Activated T-cell treated with anti-CD3 and anti-CD28 coated beads, Interleukin-2, amount 50 U/mL, for 24 hours (primary cell): Measurements from ENCODE around the gene ST6GAL1.
A peak's percentile ranks its signal among the peaks of the same experiment; 100 is the strongest.

Experiments used
- DNase-seq: peaks from one replicate; pipeline ENCODE4 v3.0.0-alpha.2; 2020
- H3K27ac Mint-ChIP-seq: 2 replicates; pipeline ENCODE4 v1.8.0; 2020; ENCODE audit warnings: mild to moderate bottlenecking, mixed read lengths
- H3K27me3 Mint-ChIP-seq: 2 replicates; pipeline ENCODE4 v1.8.0; 2020; ENCODE audit warnings: mixed read lengths
- H3K36me3 Mint-ChIP-seq: 2 replicates; pipeline ENCODE4 v1.8.0; 2020; ENCODE audit warnings: low read depth, mixed read lengths
- H3K4me1 Mint-ChIP-seq: 2 replicates; pipeline ENCODE4 v1.8.0; 2020; ENCODE audit warnings: low read depth, mixed read lengths
- H3K4me3 Mint-ChIP-seq: 2 replicates; pipeline ENCODE4 v1.8.0; 2020; ENCODE audit warnings: mild to moderate bottlenecking, moderate library complexity, mixed read lengths
- H3K9me3 Mint-ChIP-seq: 2 replicates; pipeline ENCODE4 v1.8.0; 2020; ENCODE audit warnings: mixed read lengths

The ST6GAL1 gene

GRCh38 chr3:187036394-187036793, 106.1 kb downstream of the ST6GAL1 start:
- Mint-ChIP-seq H3K4me3 (no peak overlapping the region), H3K36me3 (peaks cover 80% of the 10 kb centered on the region), H3K27me3 (no peaks in the 10 kb centered on the region), H3K4me1 (peaks cover 75% of the 10 kb centered on the region), H3K9me3 (peaks cover 3% of the 10 kb centered on the region), H3K27ac (no peak overlapping the region)
- no peak for DNase-seq

- H3K9me3 Mint-ChIP-seq, result peaks cover 5% of the 10 kb centered on the region
- no peak overlapping the region for H3K4me3 Mint-ChIP-seq
- peaks cover 83% of the 10 kb centered on the region for H3K36me3 Mint-ChIP-seq
- no peaks in the 10 kb centered on the region for H3K27me3 Mint-ChIP-seq
- peak overlapping the region; percentile 95 for H3K27ac Mint-ChIP-seq
- DNase-seq, result no peak
- H3K4me1 Mint-ChIP-seq, result peaks cover 83% of the 10 kb centered on the region
Observed at GRCh38 chr3:187039100-187039722, 108.9 kb downstream of the ST6GAL1 start.

- H3K27me3 Mint-ChIP-seq, result no peaks in the 10 kb centered on the region
- H3K4me3 Mint-ChIP-seq, result no peak overlapping the region
- H3K9me3 Mint-ChIP-seq, result peaks cover 5% of the 10 kb centered on the region
- H3K27ac Mint-ChIP-seq, result peak overlapping the region; percentile 95
- no peak for DNase-seq
- H3K36me3 Mint-ChIP-seq, result peaks cover 83% of the 10 kb centered on the region
- H3K4me1 Mint-ChIP-seq, result peaks cover 83% of the 10 kb centered on the region
Observed at GRCh38 chr3:187039723-187040414, 109.5 kb downstream of the ST6GAL1 start.

DNA sequence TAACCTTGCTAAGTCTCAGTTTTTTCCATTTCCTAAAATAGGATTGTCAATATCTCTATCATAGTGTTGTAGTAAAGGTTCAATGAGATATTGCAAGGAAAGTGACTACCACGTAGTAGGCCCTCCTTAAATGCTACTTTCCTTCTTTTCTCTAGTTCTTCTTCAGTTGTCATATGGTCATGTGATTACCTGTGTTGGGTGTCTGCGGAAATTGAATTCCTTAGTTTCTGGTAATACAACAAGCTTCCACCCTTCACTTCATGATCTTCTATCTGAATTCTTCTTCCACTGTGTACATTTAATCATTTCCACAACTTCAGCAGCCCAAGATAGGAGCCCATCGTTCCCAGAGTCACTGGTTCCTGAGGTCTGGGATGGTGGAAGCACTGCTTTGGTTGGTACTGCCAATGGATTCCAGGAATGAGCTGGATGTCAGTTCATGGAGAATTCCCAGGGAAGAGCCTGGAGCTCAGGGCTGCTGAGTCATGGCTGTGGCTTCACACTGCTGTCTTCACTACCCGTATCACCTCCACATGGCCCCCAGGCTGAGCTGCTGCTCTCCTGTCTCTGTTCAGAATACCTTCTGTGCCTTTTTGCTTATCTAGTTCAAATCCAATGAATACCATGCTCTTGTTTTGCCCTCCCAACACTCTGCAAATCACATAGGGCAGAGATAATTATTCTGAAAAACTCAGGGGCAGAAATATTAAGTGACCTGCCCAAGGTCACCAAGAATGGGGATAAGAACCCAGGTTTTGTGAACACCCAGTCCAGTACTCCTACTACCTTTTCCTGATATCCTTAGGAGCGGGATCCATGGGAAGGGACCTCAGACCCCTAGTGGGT, 110.4 kb downstream of the ST6GAL1 start:
- H3K27ac Mint-ChIP-seq, result peak overlapping the region; percentile 95
- DNase-seq, result no peak
- peaks cover 5% of the 10 kb centered on the region for H3K9me3 Mint-ChIP-seq
- H3K4me3 Mint-ChIP-seq, result peak overlapping the region; percentile 53
- H3K36me3 Mint-ChIP-seq, result peaks cover 83% of the 10 kb centered on the region
- peaks cover 86% of the 10 kb centered on the region for H3K4me1 Mint-ChIP-seq
- H3K27me3 Mint-ChIP-seq, result no peaks in the 10 kb centered on the region

DNA sequence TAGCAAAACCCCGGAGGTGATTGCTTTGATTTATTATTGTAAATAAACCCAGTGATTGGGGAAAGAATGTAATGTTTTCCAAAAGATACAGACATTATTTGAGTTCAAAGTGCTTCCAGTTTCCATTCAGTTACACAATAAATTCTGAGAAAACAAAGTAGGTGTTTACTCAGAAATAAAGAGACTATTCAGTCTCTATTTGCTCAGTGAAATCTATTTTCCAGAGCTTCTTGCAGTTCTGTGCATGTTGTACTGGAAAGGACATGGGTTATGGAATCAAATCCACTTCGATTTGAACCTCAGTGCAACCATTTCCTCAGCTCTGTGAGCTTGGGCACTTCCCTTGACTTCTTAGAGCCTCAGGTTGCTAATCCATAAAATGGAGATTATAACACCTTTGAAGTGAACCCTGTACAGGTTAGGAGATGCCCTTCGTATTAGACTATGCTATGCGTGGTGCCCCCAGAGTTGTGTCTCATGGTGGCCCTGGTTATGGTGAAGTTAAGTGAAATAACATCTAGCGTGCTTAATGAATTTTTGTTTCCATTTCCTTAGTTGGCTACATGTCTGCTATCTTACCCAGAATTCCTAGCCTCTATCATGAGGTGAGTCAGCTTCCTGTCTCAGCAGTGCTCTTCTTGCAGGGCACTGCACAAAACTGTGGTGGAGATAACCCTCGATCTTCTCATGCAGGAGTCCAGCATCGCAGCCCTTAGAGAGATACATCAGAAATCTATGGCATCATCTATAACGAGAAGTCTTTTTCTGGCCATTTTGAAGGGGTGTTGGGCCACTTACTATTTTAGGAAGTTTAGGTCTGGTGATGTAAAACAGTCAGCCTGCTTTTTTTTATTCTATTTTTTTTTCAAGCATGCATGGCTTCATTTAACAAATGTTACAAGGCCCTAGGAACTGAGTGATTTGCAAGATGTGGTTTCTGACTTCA, 111.3 kb downstream of the ST6GAL1 start:
- Mint-ChIP-seq H3K27me3 (no peaks in the 10 kb centered on the region), H3K36me3 (peaks cover 85% of the 10 kb centered on the region), H3K4me1 (peaks cover 87% of the 10 kb centered on the region), H3K27ac (peak overlapping the region; percentile 95), H3K4me3 (peak overlapping the region; percentile 53), H3K9me3 (peaks cover 5% of the 10 kb centered on the region)
- DNase-seq, result peak; percentile 66

- no peak for DNase-seq
- H3K4me1 Mint-ChIP-seq, result peaks cover 90% of the 10 kb centered on the region
- peak overlapping the region; percentile 53 for H3K4me3 Mint-ChIP-seq
- H3K36me3 Mint-ChIP-seq, result peaks cover 92% of the 10 kb centered on the region
- peaks cover 5% of the 10 kb centered on the region for H3K9me3 Mint-ChIP-seq
- H3K27ac Mint-ChIP-seq, result peak overlapping the region; percentile 95
- no peaks in the 10 kb centered on the region for H3K27me3 Mint-ChIP-seq
Observed at GRCh38 chr3:187042346-187042745, 112.0 kb downstream of the ST6GAL1 start.

DNA sequence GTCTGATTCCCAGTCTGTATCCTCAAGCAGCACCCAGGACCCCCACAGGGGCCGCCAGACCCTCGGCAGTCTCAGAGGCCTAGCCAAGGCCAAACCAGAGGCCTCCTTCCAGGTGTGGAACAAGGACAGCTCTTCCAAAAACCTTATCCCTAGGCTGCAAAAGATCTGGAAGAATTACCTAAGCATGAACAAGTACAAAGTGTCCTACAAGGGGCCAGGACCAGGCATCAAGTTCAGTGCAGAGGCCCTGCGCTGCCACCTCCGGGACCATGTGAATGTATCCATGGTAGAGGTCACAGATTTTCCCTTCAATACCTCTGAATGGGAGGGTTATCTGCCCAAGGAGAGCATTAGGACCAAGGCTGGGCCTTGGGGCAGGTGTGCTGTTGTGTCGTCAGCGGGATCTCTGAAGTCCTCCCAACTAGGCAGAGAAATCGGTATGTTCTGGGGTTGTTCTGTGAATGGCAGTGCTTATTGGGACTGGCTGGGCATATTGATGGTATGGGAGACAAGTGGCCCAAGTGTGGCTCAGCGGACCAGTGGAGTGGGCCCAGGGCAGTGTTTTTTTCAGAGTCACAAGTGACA, 112.6 kb downstream of the ST6GAL1 start:
- peaks cover 97% of the 10 kb centered on the region for H3K36me3 Mint-ChIP-seq
- no peaks in the 10 kb centered on the region for H3K27me3 Mint-ChIP-seq
- DNase-seq, result no peak
- peak overlapping the region; percentile 53 for H3K4me3 Mint-ChIP-seq
- H3K27ac Mint-ChIP-seq, result peak overlapping the region; percentile 95
- peaks cover 92% of the 10 kb centered on the region for H3K4me1 Mint-ChIP-seq
- peaks cover 5% of the 10 kb centered on the region for H3K9me3 Mint-ChIP-seq

GRCh38 chr3:187044206-187044605, 113.9 kb downstream of the ST6GAL1 start:
- peaks cover 94% of the 10 kb centered on the region for H3K4me1 Mint-ChIP-seq
- no peak for DNase-seq
- H3K27me3 Mint-ChIP-seq, result no peaks in the 10 kb centered on the region
- peak overlapping the region; percentile 63 for H3K4me3 Mint-ChIP-seq
- H3K27ac Mint-ChIP-seq, result peak overlapping the region; percentile 95
- peaks cover 5% of the 10 kb centered on the region for H3K9me3 Mint-ChIP-seq
- peaks cover 99% of the 10 kb centered on the region for H3K36me3 Mint-ChIP-seq

- Mint-ChIP-seq H3K9me3 (peaks cover 5% of the 10 kb centered on the region), H3K27me3 (no peaks in the 10 kb centered on the region), H3K4me1 (peaks cover 94% of the 10 kb centered on the region), H3K4me3 (peak overlapping the region; percentile 27), H3K36me3 (peaks cover 99% of the 10 kb centered on the region), H3K27ac (peak overlapping the region; percentile 86)
- DNase-seq, result no peak
Observed at GRCh38 chr3:187044867-187045552, 114.7 kb downstream of the ST6GAL1 start.

GRCh38 chr3:187046033-187046432, 115.7 kb downstream of the ST6GAL1 start:
- no peak for DNase-seq
- Mint-ChIP-seq H3K36me3 (peaks cover 99% of the 10 kb centered on the region), H3K27ac (peak overlapping the region; percentile 86), H3K4me3 (no peak overlapping the region), H3K9me3 (peaks cover 3% of the 10 kb centered on the region), H3K4me1 (peaks cover 94% of the 10 kb centered on the region), H3K27me3 (no peaks in the 10 kb centered on the region)

DNA sequence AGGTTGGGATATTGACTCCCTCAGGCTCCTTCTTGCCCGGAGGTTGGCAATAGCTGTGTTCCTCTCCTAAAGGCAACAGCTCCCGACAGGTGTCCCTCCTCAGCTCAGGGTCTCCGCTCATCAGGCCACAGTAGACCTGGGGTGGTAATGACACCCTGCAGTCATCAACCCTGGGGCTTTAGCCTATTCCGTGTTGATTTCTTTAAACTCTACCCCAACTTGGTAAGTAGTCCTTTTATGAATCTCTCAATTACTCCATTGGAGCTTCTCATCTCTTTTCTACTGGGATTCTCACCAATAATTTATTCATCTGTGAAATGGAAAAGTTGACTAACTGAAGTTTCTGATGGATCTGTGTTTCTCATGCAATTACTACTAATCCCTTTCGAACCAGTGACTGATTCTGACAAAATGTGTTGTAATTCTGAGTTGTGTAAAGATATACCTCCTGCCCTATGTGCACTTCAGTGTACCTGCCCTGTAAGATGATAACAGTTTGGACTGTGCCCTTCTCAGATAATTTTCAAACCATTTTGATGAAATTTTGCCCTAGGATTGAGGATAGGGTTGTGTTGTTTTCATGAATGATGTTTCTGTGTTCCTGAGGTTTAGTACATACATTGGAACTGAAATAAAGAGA, 119.3 kb downstream of the ST6GAL1 start:
- no peaks in the 10 kb centered on the region for H3K27me3 Mint-ChIP-seq
- H3K9me3 Mint-ChIP-seq, result peaks cover 16% of the 10 kb centered on the region
- H3K27ac Mint-ChIP-seq, result peak overlapping the region; percentile 83
- no peak for DNase-seq
- H3K36me3 Mint-ChIP-seq, result peaks cover 99% of the 10 kb centered on the region
- H3K4me3 Mint-ChIP-seq, result peak overlapping the region; percentile 24
- H3K4me1 Mint-ChIP-seq, result peaks cover 77% of the 10 kb centered on the region

- Mint-ChIP-seq H3K36me3 (peaks cover 99% of the 10 kb centered on the region), H3K27ac (peak overlapping the region; percentile 83), H3K27me3 (no peaks in the 10 kb centered on the region), H3K4me1 (peaks cover 77% of the 10 kb centered on the region), H3K4me3 (no peak overlapping the region), H3K9me3 (peaks cover 25% of the 10 kb centered on the region)
- no peak for DNase-seq
Observed at GRCh38 chr3:187051066-187051465, 120.7 kb downstream of the ST6GAL1 start.
